CD4-positive, alpha-beta T cell treated with Interferon alpha-2 for 1 hour (primary cell): ENCODE data around the gene SHROOM2.
"Not testable (repeated sequence)": the region's sequence is repeated elsewhere in the genome, so short reads cannot be mapped to it uniquely, and the experiment has no call there.

ENCODE experiments used
- DNase-seq, 2 donors: peaks; one replicate each; pipeline ENCODE4 v3.0.0-alpha.2; 2020 to 2022

The SHROOM2 gene

DNA sequence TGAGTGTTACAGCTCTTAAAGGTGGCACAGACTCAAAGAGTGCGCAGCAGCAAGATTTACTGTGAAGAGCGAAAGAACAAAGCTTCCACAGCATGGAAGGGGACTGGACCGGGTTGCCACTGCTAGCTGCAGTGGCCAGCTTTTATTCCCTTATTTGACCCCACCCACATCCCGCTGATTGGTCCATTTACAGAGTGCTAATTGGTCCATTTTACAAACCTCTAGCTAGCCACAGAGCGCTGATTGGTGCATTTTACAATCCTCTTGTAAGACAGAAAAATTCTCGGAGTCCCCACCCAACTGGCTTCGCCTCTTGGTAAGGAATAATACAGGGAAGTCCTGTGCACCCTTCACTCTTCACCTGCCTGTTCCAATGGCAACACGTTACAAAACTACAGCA, 1.9 kb upstream of the SHROOM2 start:
- no peak for DNase-seq

DNA sequence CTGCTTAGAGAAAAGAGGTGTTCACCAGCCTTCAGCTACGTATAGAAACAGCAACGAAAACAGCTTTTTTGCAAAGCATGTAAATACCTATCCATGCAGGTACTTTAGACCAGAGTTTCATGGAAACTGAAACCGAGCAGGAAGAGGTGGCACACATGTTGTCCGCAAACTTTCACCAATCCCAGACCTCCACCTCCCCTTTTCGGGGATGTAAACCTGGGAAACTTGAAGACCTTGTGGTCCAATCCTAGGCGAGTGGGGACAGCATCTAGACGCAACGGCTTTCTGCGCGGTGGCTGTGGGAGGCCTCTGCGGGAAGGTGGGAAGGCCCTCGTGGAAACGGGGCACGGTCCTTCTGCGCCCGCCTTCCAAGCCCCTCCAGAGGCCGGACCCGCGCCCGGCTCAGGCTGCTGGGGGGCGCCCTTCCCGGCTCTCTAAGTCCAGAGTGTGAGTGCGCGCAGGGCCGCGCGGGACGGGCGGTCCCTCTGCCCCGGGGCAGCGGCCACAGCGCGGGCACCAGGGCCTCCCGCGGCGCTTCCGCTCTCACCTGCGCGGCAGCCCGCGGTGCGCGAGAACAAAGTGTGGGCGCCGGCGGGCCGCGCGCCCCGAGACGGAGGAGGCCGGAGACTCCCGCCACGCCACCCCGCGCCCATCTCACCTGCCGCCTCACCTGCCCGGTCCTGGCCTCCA, 830 bp upstream of the SHROOM2 start:
- no peak for DNase-seq

DNA sequence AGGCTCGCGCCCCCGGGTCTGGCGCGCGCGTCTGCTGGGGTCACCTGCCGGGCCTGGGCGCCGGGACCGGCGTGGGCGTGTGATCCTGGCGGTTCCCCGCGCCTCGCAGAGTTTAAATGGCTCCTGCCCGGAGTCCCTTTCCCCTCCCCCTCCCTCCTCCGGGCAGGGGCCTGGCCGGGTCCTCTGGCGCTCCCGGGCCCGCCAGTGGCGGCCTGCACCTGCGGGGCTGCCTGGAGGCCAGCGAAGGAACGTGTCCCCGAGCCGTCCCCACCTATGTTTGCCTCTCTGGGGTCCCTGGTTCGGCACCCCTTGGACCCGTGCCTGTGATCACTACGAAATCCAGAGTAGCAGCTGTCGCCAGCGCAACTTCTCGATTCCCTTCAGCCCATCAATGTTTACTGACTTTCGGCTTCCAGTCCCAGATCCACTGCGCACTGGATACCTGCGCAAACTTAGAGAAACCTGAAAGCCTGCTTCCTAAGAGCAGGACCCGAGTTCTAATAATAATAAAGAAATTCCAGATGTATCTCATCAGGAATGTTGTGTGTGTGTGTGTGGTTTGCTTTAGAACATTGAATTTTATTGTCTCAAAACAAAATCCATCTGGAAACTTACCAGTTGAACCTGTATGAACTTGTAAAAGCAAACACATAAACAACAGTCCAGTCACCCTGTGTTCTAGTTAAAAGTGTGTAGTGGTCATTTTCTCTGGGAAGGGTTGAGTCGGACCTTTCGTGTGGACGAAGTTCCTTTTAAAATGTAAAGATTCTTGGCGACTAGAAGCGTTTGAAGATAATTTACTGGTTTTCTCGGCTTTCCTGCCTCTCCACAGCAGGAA, 788 bp downstream of the SHROOM2 start:
- DNase-seq = no peak

- DNase-seq = no peak
These were observed 2.7 kb downstream of the SHROOM2 start for GRCh38 chrX:9788911-9789310.

GRCh38 chrX:9789555-9789954, 3.3 kb downstream of the SHROOM2 start:
- no peak for DNase-seq

GRCh38 chrX:9790866-9791265, 4.6 kb downstream of the SHROOM2 start:
- DNase-seq = no peak

DNA sequence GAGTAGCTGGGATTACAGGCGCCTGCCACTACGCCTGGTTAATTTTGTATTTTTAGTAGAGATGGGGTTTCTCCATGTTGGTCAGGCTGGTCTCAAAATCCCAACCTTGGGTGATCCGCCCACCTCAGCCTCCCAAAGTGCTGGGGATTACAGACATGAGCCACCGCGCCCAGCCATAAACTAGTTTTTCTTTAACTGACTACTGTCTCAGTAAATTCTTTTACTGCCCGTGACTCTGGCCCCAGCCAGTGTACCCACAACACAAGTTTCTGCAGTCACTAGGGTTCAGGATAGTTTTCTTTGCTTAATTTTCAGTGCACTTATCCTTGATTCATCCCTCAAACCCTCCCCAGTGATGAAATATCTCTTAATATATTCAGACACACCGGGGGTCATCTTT, 8.3 kb downstream of the SHROOM2 start:
- DNase-seq = no peak

GRCh38 chrX:9797384-9798360, 11.4 kb downstream of the SHROOM2 start:
- no peak for DNase-seq

- DNase-seq = no peak
These were observed 16.5 kb downstream of the SHROOM2 start for GRCh38 chrX:9802737-9803136.

- DNase-seq = no peak
These were observed 18.2 kb downstream of the SHROOM2 start for GRCh38 chrX:9804444-9804843.

GRCh38 chrX:9805956-9806355, 19.7 kb downstream of the SHROOM2 start:
- DNase-seq = no peak

DNA sequence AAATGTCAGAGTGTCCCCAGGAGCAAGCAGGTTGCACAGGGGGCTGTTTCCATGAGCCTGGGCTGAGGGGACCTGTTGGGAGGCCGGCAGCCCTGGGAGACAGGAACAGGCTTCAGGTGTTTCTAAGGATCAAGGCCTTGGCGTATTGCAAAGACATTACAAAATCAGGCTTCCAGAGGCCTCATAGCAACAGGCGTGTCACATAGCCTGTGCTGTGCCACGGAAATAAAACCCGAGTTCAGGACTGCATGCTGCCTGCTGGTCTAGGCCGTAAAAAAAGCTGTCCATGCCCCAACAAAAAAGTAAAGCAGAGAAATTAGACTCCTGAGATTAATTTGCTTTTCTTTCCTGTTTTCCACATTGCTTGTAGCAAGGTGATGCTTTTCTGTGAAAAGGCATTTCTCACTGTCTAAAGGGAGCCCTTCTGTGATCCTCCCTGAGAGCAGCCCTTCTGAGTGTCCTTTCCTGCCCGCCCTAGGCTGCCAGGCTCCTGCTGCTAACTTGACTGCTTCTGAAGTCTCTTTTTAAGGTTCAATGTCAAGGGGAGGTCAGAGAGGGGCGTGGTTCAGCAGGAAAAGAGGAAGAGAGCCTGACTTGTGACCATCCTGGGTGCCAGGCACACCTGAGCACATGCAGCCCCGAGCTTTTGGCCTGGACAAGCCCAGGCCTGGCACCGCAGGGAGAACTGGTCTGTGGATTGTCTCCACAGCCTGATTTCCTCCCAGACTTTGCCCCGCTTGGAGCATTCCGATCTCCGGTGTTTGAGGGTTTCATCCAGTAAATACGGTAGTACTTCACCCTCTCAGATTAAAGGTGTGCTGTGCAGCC, 21.3 kb downstream of the SHROOM2 start:
- no peak for DNase-seq

DNA sequence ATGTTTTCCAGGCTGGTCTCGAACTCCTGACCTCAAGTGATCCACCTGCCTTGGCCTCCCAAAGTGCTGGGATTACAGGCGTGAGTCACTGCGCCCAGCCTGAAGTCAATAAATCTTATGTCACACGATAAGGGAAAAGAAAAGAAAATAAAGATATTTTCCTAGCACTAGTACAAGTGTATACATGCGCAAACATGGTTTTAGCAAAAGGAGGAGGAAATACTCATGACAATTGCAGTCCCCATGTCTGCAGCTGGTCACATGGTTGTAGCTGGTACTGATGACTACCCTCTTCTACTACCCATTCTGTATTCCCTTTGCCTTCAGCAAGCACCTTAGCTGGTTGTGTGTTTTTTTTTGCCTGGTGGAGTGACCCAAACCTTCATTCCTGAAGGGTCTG, 23.6 kb downstream of the SHROOM2 start:
- DNase-seq = not testable (repeated sequence)

- not testable (repeated sequence) for DNase-seq
These were observed 24.9 kb downstream of the SHROOM2 start for GRCh38 chrX:9811086-9811485.

GRCh38 chrX:9816084-9816700, 30.0 kb downstream of the SHROOM2 start:
- no peak for DNase-seq

DNA sequence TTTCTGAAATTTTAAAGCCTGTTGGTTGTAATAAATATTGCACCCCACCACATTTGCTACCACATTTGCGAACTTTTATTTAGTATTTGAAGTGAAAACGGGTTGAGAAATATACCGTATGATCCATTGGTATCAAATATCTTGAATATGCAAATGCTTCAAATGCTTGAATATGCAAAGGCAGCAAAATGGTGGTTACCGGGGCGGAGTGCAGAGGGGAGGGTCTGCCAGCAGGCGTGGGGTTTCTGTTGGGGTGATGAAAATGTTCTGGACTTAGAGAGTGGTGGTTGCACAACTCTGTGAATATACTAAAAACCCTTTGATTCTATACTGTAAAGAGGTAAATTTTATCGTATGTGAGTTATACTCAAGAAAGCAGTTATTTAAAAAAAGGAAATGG, 35.3 kb downstream of the SHROOM2 start:
- DNase-seq = no peak

DNA sequence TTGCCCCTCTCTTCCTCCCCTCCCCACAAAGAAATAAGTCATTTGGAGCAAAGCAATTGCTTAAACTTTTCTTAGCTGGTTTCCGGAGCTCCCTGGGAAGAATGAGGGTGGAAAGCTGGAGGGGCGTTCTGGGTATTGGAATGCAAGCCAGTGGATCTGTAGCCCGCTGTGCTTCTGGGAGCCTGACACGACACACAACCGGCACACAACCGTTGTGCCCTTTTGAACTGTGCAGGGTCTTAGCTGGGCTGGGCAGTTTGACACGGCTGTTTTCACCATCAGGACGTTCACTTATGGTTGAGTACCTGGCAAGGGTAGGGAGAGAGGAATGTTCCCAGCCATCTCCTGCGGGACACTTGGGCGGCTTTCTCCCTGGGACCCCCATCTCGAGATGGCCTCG, 38.3 kb downstream of the SHROOM2 start:
- no peak for DNase-seq

DNA sequence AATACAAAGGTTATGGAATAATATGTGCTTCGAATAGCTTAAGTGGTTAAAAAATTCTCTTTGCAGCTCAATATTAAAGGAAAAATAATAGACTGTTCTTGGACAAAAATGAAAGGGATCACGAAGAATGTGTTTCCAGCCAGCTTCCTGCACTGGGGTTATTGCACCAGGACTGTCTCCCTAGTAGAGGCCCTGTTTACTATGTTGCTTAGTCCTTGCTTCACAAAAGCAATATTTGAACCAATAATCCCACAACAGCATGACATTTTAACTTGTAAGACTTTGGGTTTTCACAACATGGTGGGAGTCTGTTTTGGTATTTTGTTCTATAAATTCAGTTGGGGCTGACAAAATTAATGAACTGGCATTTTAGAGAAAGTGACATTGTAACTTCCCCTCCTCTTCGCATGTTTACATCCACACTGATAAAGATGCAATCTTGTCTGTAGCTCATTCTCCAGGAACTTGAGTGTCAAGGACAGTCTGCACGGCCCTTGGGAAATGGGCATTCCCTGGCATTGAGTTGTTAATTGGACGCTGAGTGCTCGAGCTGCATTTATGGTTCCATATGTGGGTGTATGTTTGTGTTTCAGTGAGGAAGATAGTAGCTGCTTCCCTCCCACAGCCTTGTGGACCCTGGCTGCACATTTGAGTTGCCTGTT, 39.0 kb downstream of the SHROOM2 start:
- no peak for DNase-seq

DNA sequence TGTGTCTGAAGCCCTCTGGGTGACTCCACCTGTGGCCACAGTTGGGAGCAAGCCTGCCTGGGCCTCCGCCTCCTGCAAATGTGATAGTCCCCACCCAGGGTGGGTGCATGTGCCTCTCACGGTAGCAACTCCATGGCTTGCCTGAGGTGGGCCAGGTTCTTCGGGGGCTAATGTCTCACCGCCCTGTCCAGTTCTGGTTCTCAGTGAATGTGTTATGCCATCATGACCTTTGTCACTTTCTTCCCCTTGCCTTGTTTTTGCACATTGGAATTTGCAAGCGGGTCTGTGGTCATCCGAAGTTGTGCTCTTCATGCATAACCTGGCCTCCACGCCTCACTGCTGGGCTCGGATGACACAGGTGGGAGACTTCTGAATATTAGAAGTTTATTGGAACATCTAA, 39.7 kb downstream of the SHROOM2 start:
- no peak for DNase-seq

DNA sequence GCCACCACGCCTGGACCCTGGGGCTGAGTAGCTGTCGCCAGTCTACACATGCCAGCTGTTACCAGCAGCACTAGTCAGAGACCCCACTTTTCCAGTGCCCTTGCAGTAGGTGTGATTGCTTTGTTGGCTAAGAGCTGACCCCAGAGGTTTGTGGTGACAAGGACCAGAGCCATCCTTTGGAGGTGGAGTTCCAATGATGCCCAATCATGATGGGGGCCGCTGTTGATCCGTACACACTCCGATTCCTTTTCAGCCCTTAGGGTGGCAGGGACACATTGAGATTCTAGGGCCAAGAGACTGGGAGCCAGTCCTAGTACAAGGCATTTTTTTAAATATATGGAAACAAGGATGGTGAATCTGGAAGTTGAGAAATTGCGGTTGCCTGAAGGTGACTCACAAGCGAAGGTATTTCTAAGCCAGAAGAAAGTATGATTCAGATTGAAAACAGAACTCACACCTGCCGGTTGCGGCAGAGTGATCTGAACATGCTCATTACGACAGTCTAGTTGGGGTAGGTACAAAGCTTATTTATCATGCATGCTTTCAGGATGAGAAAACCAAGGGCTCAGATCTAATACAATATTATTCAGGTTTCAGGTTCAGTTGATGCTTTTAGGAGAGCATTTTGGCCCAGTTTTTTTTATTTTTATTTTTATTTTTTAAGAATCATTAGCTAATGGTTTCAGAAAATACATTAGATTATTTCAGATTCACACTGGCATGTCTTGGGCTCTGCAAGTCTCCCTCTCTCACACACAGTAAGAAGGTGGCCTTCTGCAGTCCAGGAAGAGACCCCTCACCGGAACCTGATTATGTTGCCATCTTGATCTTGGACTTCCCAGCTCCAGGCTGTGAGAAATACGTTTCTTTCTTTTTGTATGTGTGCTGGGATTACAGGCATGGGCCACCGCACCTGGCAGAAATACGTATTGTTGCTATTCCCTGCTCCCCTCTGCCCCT, 43.4 kb downstream of the SHROOM2 start:
- no peak for DNase-seq
